NCI-H226 (cell line): ENCODE results near the gene SLC25A23.

ENCODE experiments used
- DNase-seq: peaks from one replicate; pipeline ENCODE4 v3.0.0-alpha.2; 2015

Gene SLC25A23

DNA sequence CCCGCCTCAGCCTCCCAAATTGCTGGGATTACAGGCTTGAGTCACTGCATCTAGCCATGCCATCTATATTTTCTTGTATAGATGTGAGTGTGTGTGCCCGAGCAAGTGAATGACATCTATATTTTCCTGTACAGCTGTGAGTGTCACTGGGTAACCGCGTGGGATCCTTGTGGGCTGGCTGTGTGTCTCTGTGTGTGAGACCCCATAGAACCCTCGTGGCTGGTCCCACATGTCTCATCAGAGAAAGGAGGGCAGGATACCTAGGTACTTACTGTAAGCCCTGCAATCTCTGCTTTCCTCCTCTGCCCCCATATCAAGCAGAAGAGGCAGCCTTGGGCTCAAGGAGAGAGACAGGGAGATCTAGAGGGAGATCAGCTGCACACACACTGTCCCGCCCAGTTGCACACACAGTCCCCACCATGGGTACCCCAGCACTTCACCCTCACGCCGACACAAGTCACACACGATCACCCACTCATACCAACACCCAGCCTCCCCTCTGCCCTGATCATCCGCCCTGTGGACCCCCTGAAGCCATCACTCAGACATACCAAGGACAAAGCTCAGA is 21.3 kb upstream of the SLC25A23 start:
- no peak for DNase-seq

DNA sequence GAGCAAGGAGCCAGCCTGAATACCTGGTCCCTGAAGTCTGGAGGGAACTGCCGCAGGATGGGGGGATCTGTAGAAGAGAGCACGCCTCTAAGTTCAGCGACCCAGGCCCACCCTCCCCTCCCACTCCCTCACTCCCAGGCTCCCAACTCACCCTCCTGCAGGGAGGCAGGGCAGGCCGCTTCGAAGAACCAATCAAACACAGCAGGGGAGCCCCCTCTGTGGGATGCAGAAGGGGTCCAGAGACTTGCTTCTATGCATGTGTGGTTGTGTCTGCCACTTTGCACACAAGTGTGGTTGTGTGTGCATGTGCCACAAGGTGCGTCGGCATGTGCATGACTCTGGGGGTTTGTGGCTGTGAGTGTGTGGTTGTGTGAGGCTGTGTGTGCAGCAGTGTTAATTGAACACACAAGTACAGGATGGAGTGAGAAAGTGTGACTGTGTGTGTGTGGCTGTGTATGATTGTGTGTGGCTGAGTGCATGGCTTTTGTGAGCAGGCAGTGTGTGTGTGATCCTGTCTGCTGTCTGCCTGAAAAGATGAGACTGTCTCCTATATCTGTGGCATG is 20.3 kb upstream of the SLC25A23 start:
- DNase-seq: no peak

DNA sequence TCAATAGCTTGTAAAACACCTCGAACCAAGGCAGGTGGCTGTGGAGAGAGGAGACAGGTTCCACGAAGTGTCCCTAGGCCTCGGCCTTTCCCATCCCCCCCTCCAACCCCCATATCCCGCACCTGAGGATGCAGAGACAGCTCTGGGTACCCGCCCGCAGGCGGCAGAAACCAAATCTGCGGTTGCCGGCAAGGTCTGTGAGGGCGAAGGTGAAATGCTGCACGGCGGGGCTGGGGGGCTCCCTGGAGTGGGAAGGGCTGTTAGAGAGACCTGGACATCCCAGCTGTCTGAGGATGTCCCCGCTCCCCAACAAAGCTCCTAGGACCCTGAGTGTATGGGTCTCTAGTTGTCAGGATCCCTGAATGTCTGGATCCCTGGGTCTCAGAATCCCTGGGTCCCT is 19.2 kb upstream of the SLC25A23 start:
- no peak for DNase-seq

DNA sequence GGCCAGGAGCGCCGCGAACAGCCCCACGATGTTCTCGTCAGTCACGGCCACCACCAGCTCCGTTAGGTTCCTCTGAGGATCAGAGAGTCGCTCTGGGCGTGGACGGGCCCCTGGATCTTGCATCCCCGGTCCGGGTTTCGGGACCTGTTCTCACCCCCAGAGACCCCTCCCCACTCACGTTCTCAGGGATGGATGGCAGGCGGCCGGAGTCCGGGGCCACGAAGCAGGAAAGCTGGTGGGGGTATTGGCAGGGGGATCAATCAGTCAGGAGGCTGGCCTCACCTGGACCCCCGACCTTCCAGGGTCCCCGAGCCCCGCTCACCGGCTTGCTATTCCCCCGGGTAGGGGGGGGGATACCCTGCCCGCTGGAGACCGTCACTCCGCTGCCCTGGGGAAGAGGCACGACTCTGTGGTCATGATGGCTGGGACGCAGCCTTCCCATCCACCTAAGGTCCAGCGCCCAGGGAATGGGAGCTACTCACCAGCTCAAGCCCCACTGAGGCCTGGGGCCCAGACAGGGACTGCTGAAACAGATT is 17.4 kb upstream of the SLC25A23 start:
- DNase-seq: no peak

DNA sequence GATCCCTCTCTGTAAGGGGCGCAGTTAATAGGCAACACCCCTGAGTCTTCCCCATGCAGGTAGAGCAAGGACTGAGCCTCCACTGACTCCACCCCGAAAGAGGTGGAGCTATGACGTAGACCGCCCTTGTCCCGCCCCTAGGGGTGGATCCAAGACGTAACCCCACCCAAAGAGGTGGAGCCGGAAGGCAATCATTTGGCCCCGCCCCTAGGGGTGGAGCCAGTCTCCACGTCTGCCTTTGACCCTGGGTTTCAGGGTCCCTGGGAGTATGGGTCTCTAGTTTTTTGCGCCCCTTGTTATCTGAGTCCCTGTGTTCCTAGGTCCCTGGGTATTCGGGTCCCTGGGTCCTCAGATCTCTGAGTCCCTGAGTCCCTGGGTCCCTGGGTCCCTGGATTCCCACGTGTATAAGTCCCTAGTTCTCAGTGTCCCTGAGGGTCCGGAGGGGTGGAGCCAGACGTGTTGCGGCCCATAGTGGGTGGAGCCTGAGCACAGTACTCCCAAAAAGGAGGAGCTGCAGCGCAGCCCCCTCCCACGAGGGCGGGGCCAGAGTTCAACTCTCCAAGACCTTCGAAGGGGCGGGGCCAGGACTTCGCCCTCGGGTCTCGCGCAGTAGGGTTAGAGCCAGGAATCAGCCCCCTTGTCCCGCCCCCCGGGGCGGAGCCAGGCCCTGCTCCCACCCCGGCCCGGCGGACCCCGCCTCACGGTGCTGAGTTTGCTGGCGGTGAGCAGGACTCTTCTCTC is 16.7 kb upstream of the SLC25A23 start:
- peak; percentile 56 for DNase-seq

DNA sequence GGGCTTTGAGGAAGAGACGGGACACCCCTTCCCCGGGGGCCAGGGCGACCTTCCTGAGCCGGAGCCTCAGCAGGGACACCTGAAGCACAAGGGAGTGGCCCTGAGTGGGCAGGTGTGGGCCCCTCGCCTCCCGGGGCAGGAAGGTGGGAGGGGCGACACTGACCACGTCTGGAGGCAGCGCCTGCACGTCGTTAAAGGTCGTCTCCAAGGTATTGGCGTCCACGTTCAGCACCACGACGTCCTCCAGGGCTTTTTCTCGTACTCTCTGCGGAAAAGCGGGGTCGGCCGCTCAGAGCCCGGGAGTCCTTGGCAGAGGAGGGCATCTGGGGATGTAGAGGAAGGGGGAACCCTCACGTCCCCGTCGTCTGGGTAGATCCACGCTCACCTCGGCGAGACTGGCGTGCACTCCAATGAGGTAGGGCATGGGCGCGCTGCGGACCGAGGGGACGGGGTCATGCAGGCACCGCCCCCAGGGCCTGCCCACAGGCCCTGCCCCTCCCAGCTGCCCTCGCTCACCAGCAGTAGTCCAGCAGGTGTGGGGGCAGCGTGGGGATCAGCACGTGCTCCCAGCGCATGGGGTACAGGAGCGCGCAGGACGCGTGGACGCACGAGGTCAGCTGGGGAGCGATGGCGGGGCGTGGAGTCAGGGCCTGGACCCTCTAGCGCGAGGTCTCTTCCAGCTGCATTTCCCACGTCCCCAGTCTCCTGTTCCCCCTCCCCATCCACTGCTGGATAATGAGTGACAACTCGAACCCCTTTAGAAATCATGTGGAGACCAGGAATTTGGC is 15.9 kb upstream of the SLC25A23 start:
- DNase-seq: no peak

DNA sequence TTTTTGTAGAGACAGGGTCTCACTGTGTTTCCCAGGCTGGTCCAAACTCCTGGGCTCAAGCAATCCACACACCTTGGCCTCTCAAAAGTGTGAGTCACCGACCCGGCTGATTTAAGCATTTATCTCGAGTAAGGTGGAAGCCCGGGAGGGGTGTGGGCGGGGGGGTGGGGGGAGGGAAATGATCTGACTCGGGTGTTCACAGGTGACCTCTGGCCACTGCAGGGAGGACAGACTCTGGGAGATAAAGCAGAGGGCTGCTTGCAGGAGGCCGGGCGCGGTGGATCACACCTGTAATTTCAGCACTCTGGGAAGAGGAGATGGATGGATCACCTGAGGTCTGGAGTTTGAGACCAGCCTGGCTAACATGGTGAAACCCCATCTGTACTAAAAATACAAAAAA is 14.1 kb upstream of the SLC25A23 start:
- DNase-seq: no peak

DNA sequence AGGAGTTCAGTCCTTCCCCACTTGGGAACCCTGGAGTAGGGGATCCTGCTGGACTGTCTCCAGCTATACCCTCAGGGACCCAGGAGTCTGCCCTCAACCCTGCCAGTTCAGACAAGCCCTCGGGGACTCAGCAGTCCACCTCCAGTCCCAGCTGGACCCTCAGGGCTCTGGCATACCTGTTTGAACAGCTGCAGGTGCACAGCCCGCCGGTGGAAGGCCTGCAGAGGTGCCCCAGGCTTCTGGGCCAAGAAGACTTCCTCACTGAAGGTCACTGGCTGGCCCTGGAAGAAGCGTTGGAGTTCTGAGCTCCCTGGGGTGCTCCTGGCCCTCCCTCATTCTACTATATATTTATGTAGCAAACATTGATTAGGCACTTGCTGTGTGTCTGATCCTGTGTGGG is 13.1 kb upstream of the SLC25A23 start:
- no peak for DNase-seq

DNA sequence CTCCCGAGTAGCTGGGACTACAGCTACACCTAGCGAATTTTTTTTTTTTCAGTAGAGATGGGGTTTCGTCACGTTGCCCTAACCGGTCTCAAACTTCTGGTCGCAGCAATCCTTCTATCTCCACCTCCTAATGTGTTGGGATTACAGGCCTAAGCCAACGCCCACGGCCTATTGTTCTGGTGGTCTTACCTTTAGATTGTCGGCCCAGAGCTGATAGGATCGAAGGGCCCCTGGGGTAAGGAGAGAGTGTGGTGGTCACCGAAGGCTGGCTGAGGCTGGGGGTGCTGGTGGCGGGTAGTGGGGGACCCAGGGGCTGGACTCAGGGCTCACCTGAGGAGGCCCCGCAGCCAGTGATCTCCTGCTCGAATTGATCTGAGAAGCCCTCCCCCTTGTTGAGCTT is 11.5 kb upstream of the SLC25A23 start:
- no peak for DNase-seq

DNA sequence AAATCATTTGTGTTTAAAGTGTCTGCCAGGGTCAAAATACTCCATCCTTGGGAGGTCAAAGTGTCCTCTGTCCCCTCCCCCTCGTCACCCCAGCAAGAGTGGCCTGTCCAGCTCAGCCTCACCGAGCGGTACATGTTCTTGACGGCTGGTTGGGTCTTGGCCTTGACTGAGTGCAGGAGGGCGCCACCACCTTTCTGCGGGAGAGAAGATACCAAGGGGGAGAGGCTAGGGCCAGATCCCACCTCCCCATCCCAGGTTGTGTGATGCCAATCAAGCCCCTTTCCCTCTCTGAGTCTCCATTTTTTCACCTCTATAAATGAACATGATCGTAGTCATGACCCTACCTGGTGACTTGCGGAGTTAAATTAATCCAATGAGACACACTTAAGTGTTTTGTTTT is 10.6 kb upstream of the SLC25A23 start:
- no peak for DNase-seq

DNA sequence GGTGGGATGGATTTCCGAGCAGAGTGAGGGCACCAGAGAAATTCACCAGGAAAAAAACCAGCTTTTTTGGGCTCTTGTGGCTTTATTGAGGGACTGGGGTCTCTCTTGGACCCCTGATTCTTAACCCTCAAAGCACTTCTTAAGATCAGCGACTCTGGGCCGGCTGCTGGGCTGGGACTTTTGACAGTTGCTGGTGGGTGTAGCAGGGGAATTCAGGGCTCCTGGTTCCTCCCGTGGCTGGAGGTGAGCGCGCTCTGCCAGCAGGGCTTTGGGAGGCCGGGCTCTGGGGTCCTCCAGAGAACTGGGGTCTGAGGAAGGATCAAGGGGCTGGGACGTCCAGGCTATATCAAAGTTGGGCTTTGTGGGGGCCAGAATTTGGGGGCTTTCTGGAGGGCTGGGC is 7.8 kb upstream of the SLC25A23 start:
- no peak for DNase-seq

DNA sequence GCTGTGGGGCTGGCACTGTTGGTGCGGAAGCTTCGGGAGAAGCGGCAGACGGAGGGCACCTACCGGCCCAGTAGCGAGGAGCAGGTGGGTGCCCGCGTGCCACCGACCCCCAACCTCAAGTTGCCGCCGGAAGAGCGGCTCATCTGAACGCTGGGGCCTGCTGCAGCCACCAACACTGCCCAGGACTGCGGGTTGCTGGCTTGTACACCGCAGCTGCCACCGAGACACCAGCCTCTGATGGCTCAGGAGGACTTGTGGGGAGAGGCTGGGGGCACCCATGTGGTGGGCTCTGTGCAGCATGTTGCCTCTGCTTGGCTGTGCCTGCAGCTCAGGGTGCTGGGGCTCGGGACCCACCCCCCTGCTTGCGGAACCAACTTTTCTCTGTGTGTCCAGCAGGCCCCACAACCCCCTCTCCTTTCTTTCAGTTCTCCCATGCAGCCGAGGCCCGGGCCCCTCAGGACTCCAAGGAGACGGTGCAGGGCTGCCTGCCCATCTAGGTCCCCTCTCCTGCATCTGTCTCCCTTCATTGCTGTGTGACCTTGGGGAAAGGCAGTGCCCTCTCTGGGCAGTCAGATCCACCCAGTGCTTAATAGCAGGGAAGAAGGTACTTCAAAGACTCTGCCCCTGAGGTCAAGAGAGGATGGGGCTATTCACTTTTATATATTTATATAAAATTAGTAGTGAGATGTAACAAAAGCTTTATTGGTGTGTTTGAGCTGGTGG is 7.1 kb upstream of the SLC25A23 start:
- DNase-seq: no peak

DNA sequence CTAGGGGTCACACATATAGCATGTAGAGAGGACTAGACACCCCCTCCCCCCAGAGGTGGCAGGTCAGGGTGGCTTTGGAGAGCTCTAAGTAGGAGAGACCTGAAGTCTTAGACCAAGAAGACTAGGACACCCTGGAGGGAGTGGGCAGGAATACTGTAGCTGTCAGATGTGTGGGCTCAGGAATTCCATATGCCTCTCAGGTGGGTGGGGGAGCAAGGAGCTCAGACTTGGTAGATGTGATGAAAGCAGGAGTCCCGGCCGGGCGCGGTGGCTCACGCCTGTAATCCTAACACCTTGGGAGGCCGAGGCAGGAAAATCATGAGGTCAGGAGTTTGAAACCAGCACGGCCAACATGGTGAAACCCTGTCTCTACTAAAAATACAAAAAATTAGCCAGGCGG is 6.1 kb upstream of the SLC25A23 start:
- DNase-seq: no peak

DNA sequence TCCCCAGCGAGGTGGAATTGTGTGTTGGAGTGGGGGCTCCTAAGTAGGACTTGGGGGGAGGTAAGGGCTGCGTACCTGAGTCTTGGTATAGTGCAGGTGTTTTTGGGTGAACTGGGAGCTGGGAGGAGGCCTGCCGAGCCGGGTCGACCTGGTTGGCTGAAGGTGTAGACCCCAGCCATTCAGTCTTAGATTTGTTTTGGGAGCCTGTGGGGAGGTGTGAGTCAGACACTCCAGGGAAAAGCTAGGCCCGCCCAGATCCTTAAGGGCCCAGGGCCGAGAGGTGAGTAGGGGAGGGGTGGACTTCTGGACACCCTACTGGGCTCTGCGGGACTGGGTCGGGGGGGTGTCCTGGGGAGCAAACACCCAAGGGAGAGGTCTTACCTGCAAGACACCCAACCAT is 5.4 kb upstream of the SLC25A23 start:
- no peak for DNase-seq

DNA sequence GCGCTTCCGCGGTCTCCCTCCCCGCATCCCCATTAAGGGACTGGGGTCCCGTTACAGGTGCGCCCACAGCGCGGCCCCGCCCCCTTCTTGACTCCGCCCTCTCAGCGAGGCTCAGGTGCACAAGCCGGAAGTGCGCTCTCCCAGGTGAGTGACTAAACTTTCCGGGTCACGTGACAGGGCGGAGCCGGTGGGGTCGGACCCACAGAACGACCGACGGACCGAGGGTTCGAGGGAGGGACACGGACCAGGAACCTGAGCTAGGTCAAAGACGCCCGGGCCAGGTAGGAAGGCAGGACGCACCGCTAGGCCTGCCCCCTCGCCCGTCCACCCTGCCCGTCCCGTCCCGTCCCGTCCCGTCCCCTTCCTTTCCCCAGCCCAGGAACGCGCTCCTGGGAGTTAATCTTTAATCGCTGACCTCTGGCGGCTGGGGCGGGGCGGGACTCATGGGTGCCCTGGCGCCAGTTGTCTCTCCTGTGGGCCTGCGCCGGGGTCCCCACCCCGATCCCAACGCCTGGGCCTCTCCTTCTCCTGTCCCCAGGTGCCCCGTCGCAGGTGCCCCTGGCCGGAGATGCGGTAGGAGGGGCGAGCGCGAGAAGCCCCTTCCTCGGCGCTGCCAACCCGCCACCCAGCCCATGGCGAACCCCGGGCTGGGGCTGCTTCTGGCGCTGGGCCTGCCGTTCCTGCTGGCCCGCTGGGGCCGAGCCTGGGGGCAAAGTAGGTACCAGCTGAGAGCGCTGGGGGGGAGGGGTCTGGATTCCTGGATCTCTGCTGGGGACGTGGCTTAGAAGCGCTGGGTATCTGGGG is 4.7 kb upstream of the SLC25A23 start, which contains the start of gene CRB3:
TSS of gene CRB3 (plus strand) at position 202 of the 804 bp plus-strand sequence. CDS start at position 633, 431 bp downstream.
- no peak for DNase-seq

DNA sequence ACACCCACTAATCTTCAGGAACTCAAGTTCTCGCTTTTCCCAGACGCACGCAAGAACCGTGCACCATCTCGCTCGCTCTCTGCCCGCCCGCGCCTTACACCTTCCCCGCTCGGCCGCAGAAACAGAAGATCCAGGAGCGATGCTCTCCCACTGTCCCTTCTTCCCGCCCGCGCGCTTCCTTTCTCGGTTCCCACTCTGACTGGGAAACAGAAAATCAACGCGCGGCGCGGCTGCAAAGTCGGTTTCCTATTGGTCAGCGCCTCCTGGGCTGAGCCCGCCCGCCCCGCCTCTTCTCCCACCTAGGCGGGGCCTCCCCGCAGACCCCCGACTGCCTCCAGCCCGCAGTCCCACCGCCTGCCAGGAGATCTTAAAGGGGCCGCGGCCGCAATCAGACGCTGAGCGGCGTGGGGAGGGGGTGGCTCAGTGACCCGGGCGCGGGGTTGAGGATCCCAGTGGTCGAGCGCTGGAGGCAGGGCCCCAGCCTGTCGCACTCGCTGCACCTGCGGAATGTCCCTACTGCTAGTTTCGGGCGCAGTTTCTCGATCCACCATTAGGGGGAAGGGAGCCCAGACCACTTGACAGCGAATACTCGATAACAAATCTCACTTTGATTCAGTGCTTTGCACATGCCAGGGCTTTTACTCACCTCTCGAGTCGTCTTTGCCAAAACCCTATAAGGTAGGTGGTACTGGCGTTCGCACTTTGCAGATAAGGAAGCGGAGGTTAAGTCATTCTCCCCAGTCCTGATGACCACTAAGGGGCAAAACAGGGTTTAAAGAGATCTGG is 700 bp upstream of the SLC25A23 start:
- peak; percentile 99 for DNase-seq

DNA sequence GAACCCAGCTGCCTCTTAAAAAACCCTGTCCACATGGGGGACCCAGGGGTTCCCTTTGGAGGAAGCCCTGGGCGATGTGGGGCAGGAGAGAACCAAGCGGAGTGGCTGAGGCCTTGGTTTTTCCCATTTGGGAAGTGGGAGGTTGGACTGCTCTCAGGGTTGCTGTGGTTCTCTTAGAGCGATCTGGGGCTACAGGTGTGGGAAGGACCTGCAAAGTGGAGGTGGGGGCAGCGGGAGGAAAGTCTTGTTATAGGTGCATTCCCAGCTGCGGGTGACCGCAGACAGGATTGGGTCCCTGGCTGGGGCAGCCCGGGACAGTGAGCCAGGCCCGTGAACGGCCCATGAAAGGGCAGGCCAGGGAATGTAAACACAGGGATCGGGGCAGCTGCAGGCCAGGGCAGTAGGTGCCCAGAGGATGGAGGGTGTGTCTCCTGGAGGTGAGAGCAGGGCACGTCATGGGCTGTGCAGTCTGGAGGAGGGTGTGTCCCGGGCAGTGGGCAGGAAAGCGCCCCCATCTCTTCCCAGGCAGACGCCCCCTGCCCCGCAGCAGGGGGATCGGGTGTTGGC is 814 bp downstream of the SLC25A23 start:
- DNase-seq: no peak

DNA sequence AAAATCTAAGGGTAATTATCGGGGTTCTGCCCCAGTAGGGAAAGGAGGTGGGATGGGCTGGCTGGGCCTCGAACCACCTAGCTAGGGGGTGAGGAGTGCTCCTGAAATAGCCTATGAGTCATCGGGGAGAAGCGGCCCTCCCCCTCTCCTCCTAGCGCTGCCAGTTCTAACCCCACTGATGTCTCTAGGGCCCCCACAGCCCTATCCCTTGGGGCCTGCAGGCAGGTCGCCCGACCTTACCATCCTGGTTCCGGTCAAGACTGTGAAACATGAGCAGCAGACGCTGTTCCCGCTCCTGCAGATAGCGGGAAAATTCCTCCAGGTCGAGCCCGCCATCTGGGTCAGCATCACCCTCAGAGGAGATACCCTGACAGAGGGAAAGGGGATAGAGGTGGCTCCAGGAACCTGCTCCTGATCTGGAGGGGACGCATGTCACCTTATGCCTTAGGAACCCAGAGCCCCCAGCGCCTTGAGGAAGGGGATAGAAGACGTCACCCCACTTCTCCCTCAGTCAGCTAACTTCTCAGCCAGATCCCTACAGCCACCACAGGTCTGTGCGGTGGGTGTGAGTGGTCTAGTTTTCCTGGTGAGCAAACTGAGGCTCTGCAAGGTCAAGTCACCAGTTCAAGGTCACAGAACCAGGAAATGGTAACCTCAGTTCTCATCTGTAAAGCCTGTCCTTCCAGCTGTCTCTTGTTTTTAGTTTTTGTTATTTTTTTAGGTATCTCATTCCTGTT is 1.5 kb downstream of the SLC25A23 start:
- DNase-seq: peak; percentile 13

DNA sequence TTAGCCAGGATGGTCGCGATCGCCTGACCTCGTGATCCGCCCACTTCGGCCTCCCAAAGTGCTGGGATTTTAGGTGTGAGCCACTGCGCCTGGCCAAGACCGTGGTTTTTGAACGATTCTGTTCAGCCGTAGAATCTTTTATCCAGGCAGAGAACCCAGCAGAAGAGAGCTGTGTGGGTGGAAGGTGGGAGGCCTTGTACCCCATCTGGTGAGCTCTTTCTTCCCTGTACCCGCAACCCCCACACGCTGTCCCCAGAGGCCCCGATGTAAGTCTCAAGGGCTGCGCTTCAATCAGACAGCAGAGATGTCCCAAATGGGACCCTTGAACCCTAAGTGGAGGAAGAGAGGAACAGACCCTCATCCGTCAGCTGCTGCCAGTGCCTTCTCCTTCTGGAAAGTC is 3.7 kb downstream of the SLC25A23 start:
- no peak for DNase-seq
